ENCODE measurements around the gene FRRS1L.

GRCh38 chr9:109162677-109163076, 4.4 kb downstream of the FRRS1L start:
- no peak for TF ChIP-seq CTCF (IDR thresholded peaks at IDR 0.05; ENCODE audit: low read length)
- TF ChIP-seq EZH2 (IDR thresholded peaks at IDR 0.05; ENCODE audit: borderline replicate concordance, low read length), result no peak

Measured in OCI-LY1 (cell line).